H1 (cell line): ENCODE data around the gene RARRES1. TPM values are rescaled to one million over a fixed set of nuclear protein-coding genes. Genes with fewer than 3 reads are reported as not detected.

Experiments
- CTCF ChIA-PET: fragments of 300-600 bp; sonication (Branson Sonifier 250); formaldehyde crosslinking; loops from one replicate; lab custom pipeline; 2021; ENCODE audit not compliant: partially characterized antibody; lab: Charles Lee
- POLR2A ChIA-PET: fragments of 300-600 bp; sonication (Branson Sonifier 250); formaldehyde crosslinking; loops from one replicate; lab custom pipeline; 2021; ENCODE audit warnings: inconsistent platforms; ENCODE audit not compliant: partially characterized antibody; lab: Charles Lee
- DNase-seq, 2 experiments: peaks; one replicate each; pipeline versions ENCODE4 v3.0.0 to v3.0.0-alpha.2; 2010 to 2022; ENCODE audit warnings: low spot score in 2 of 2, low read depth in 1 of 2, mixed read lengths in 1 of 2
- FAIRE-seq: peaks from 2 replicates; lab custom pipeline; 2011; peaks lifted over from hg19 to GRCh38; lab: Jason Lieb, UNC
- H2AFZ ChIP-seq: 2 replicates; pipeline ENCODE4 v1.8.1; 2012; ENCODE audit warnings: low read length, inconsistent platforms
- H2AK5ac ChIP-seq: 2 replicates; pipeline ENCODE4 v1.6.1; 2013; ENCODE audit warnings: low read depth, low read length
- H2BK120ac ChIP-seq: replicated peaks from 2 replicates; pipeline ENCODE3; 2013; ENCODE audit warnings: low read depth, low read length, inconsistent platforms
- H2BK12ac ChIP-seq: 2 replicates; pipeline ENCODE4 v1.6.1; 2013; ENCODE audit warnings: low read depth, low read length
- H2BK15ac ChIP-seq: 2 replicates; pipeline ENCODE4 v1.6.1; 2013; ENCODE audit warnings: low read length
- H2BK20ac ChIP-seq: 2 replicates; pipeline ENCODE4 v1.6.1; 2013; ENCODE audit warnings: low read length
- H2BK5ac ChIP-seq: 2 replicates; pipeline ENCODE4 v1.6.1; 2013; ENCODE audit warnings: low read depth, low read length
- H3K14ac ChIP-seq: 2 replicates; pipeline ENCODE4 v1.6.1; 2013; ENCODE audit warnings: inconsistent platforms; ENCODE audit not compliant: insufficient read length
- H3K18ac ChIP-seq: 2 replicates; pipeline ENCODE4 v1.6.1; 2013; ENCODE audit warnings: low read length; ENCODE audit errors: extremely low read depth
- H3K23ac ChIP-seq: 2 replicates; pipeline ENCODE4 v1.6.1; 2013; ENCODE audit warnings: inconsistent platforms; ENCODE audit not compliant: insufficient read length
- H3K23me2 ChIP-seq: 2 replicates; pipeline ENCODE4 v1.6.1; 2013; ENCODE audit warnings: low read depth, low read length
- H3K27ac ChIP-seq: 2 replicates; pipeline ENCODE4 v1.6.1; 2011; ENCODE audit warnings: low read depth, low read length, inconsistent platforms
- H3K27me3 ChIP-seq, 4 experiments: replicated peaks in 1 of 4; 1 replicate in 1 of 4; 2 replicates in 3 of 4; pipeline versions ENCODE4 v1.6.1 to v1.8.1; 2011 to 2013; ENCODE audit warnings: low read length in 3 of 4, mild to moderate bottlenecking in 3 of 4, inconsistent platforms in 2 of 4, mixed read lengths in 2 of 4, moderate library complexity in 1 of 4; ENCODE audit not compliant: control insufficient read depth in 3 of 4, insufficient read depth in 3 of 4; ENCODE audit errors: extremely low read depth in 1 of 4
- H3K36me3 ChIP-seq, 4 experiments: 2 replicates each; pipeline versions ENCODE4 v1.6.1 to v1.8.1; 2011 to 2013; ENCODE audit warnings: mild to moderate bottlenecking in 4 of 4, low read length in 3 of 4, moderate library complexity in 2 of 4, control low read depth in 1 of 4, inconsistent platforms in 1 of 4; ENCODE audit not compliant: insufficient read depth in 4 of 4, control insufficient read depth in 2 of 4
- H3K4ac ChIP-seq: replicated peaks from 2 replicates; pipeline ENCODE3; 2013; ENCODE audit warnings: low read length, low read depth, mixed read lengths, inconsistent platforms; ENCODE audit not compliant: insufficient read length
- H3K4me1 ChIP-seq, 4 experiments: replicated peaks in 1 of 4; 1 replicate in 1 of 4; 2 replicates in 3 of 4; pipeline versions ENCODE4 v1.6.1 to v1.8.1; 2011 to 2013; ENCODE audit warnings: low read length in 3 of 4, inconsistent platforms in 2 of 4, mixed read lengths in 1 of 4; ENCODE audit not compliant: insufficient read depth in 4 of 4, control insufficient read depth in 3 of 4
- H3K4me2 ChIP-seq, 2 experiments: 2 replicates each; pipeline versions ENCODE4 v1.6.1 to v1.8.1; 2011 to 2013; ENCODE audit warnings: low read depth in 2 of 2, low read length in 2 of 2, control low read depth in 1 of 2, inconsistent platforms in 1 of 2, mild to moderate bottlenecking in 1 of 2; ENCODE audit not compliant: insufficient read depth in 1 of 2
- H3K4me3 ChIP-seq, 4 experiments: fragments of 200-600, 300-600 bp in 1 of 4; sonication (generic), shearing (Covaris generic), sonication (Bioruptor Twin) in 1 of 4; 2 replicates each; pipeline versions ENCODE4 v1.5.1 to v1.8.1; 2011 to 2016; ENCODE audit warnings: low read length in 4 of 4, low read depth in 3 of 4, control low read depth in 2 of 4, inconsistent platforms in 2 of 4, mild to moderate bottlenecking in 2 of 4, mixed read lengths in 1 of 4, moderate library complexity in 1 of 4; ENCODE audit not compliant: insufficient read depth in 2 of 4; ENCODE audit errors: extremely low read depth in 1 of 4
- H3K56ac ChIP-seq: replicated peaks from 2 replicates; pipeline ENCODE3; 2013; ENCODE audit warnings: low read depth, mild to moderate bottlenecking, mixed read lengths, low read length, inconsistent platforms; ENCODE audit not compliant: insufficient read length
- H3K79me1 ChIP-seq: 2 replicates; pipeline ENCODE4 v1.6.1; 2013; ENCODE audit warnings: low read depth, low read length, control low read depth
- H3K79me2 ChIP-seq, 2 experiments: 2 replicates each; pipeline versions ENCODE4 v1.6.1 to v1.8.1; 2012 to 2013; ENCODE audit warnings: low read length in 2 of 2, mild to moderate bottlenecking in 2 of 2, inconsistent platforms in 1 of 2; ENCODE audit not compliant: insufficient read depth in 2 of 2, control insufficient read depth in 1 of 2
- H3K9ac ChIP-seq, 4 experiments: replicated peaks in 1 of 4; 1 replicate in 1 of 4; 2 replicates in 3 of 4; pipeline versions ENCODE4 v1.6.1 to v1.8.1; 2011 to 2013; ENCODE audit warnings: low read depth in 3 of 4, low read length in 3 of 4, control low read depth in 2 of 4, mild to moderate bottlenecking in 2 of 4, moderate library complexity in 2 of 4, inconsistent platforms in 1 of 4; ENCODE audit errors: extremely low read depth in 1 of 4
- H3K9me3 ChIP-seq, 2 experiments: 2 replicates each; pipeline versions ENCODE4 v1.6.1 to v1.8.1; 2012 to 2013; ENCODE audit warnings: mild to moderate bottlenecking in 2 of 2, moderate library complexity in 2 of 2, control low read depth in 1 of 2, inconsistent platforms in 1 of 2, low read depth in 1 of 2, low read length in 1 of 2, mixed read lengths in 1 of 2; ENCODE audit not compliant: insufficient read depth in 2 of 2
- H4K20me1 ChIP-seq, 2 experiments: replicated peaks in 1 of 2; 2 replicates each; pipeline versions ENCODE3 to v1.8.1; 2011 to 2013; ENCODE audit warnings: inconsistent platforms in 2 of 2, low read length in 2 of 2, mild to moderate bottlenecking in 1 of 2; ENCODE audit not compliant: insufficient read depth in 2 of 2, control insufficient read depth in 1 of 2
- H4K5ac ChIP-seq: 2 replicates; pipeline ENCODE4 v1.6.1; 2013; ENCODE audit warnings: low read length, low read depth, mixed read lengths, inconsistent platforms; ENCODE audit not compliant: insufficient read length
- H4K8ac ChIP-seq: 2 replicates; pipeline ENCODE4 v1.8.0; 2013; ENCODE audit warnings: mild to moderate bottlenecking, moderate library complexity, low read length, inconsistent platforms; ENCODE audit not compliant: insufficient read depth; ENCODE audit errors: extremely low read depth
- H4K91ac ChIP-seq: replicated peaks from 2 replicates; pipeline ENCODE3; 2013; ENCODE audit warnings: low read length, mixed read lengths, inconsistent platforms; ENCODE audit not compliant: insufficient read length
- ATF3 ChIP-seq: IDR thresholded peaks from 2 replicates; pipeline ENCODE4 v1.6.1; 2011; ENCODE audit warnings: low read depth, mild to moderate bottlenecking, low read length; ENCODE audit not compliant: insufficient read depth
- BACH1 ChIP-seq: IDR thresholded peaks from 2 replicates; pipeline ENCODE4 v1.6.1; 2012; ENCODE audit warnings: low read length, improper control_type of control experiment
- BCL11A ChIP-seq, 2 experiments: IDR thresholded peaks; one replicate each; pipeline ENCODE4 v1.6.1; 2011; ENCODE audit warnings: low read depth in 2 of 2, low read length in 2 of 2, mild to moderate bottlenecking in 2 of 2
- CBX5 ChIP-seq: fragments of 300-800, 300-1000 bp; sonication (generic); IDR thresholded peaks from 2 replicates; pipeline ENCODE4 v1.7.1; 2016; ENCODE audit warnings: antibody characterized with exemption, low read length, low read depth
- CHD1 ChIP-seq: IDR thresholded peaks from 2 replicates; pipeline ENCODE4 v1.6.1; 2012; ENCODE audit warnings: low read depth, low read length, improper control_type of control experiment
- CREB1 ChIP-seq: IDR thresholded peaks from 2 replicates; pipeline ENCODE4 v1.6.1; 2012; ENCODE audit warnings: inconsistent platforms
- EGR1 ChIP-seq: IDR thresholded peaks from 2 replicates; pipeline ENCODE4 v1.6.1; 2011; ENCODE audit warnings: low read depth, low read length, borderline replicate concordance
- GABPA ChIP-seq: IDR thresholded peaks from 2 replicates; pipeline ENCODE4 v1.6.1; 2011; ENCODE audit warnings: mild to moderate bottlenecking, low read length, moderate library complexity, borderline replicate concordance; ENCODE audit not compliant: insufficient read depth
- KDM4A ChIP-seq: IDR thresholded peaks from one replicate; pipeline ENCODE4 v1.7.1; 2012; ENCODE audit warnings: low read depth, mild to moderate bottlenecking, moderate library complexity, low read length, inconsistent platforms; ENCODE audit not compliant: severe bottlenecking
- NANOG ChIP-seq: IDR thresholded peaks from 2 replicates; pipeline ENCODE4 v1.6.1; 2011; ENCODE audit warnings: low read length, low read depth, mild to moderate bottlenecking, inconsistent platforms; ENCODE audit not compliant: insufficient read depth, poor library complexity, severe bottlenecking
- RXRA ChIP-seq: IDR thresholded peaks from 2 replicates; pipeline ENCODE4 v1.6.1; 2011; ENCODE audit warnings: low read depth, mild to moderate bottlenecking, low read length, moderate library complexity; ENCODE audit not compliant: insufficient read depth
- SIN3A ChIP-seq, 2 experiments: IDR thresholded peaks in 1 of 2; conservative IDR thresholded peaks in 1 of 2; 2 replicates each; pipeline ENCODE4 v1.6.1; 2011 to 2012; ENCODE audit warnings: low read length in 2 of 2, improper control_type of control experiment in 1 of 2, low read depth in 1 of 2, mild to moderate bottlenecking in 1 of 2
- SP1 ChIP-seq: IDR thresholded peaks from 2 replicates; pipeline ENCODE4 v1.6.1; 2011; ENCODE audit warnings: low read depth, low read length
- YY1 ChIP-seq: IDR thresholded peaks from 2 replicates; pipeline ENCODE4 v1.6.1; 2011; ENCODE audit warnings: low read depth, mild to moderate bottlenecking, low read length
- ZNF274 ChIP-seq: IDR thresholded peaks from 2 replicates; pipeline ENCODE4 v1.7.0; 2012; ENCODE audit warnings: low read length, borderline replicate concordance; ENCODE audit errors: extremely low read depth
- WGBS, 2 experiments: shearing (Covaris generic) in 1 of 2; methylation state at CpG; one replicate each; pipeline versions ENCODE4 v1.1.6 to v1.1.7; 2013 to 2015; ENCODE audit warnings: low lambda C conversion rate in 2 of 2, mixed read lengths in 2 of 2, inconsistent platforms in 1 of 2, low coverage in 1 of 2, missing lambda C conversion rate in 1 of 2; ENCODE audit not compliant: insufficient replicate concordance in 2 of 2, insufficient coverage in 1 of 2, insufficient read length in 1 of 2; ENCODE audit errors: extremely low coverage in 1 of 2, missing lambda C conversion rate in 1 of 2; 5-methylcytosine and 5-hydroxymethylcytosine counted together
- polyA plus RNA-seq, 7 experiments: library from polyadenylated mRNA; depleted of rRNA in 3 of 7; stranded (reverse) in 5 of 7; unstranded in 2 of 7; fragments of >200 nt in 5 of 7; fragments of 200-250 nt in 2 of 7; gene quantifications; 1 replicate in 5 of 7; 2 replicates in 1 of 7; 4 replicates in 1 of 7; pipeline versions ENCODE4 v1.2.1 to v1.2.3, GENCODE V29; 2011 to 2013; ENCODE audit warnings: missing spikeins in 2 of 7, mixed read lengths in 2 of 7
- total RNA-seq: library from RNA; stranded (reverse); fragmentation: NEBNext Ultra II Directional; extraction: Animal tissue kit (Norgen Biotek cat#: 25700); gene quantifications from 2 replicates; pipeline ENCODE4 v1.2.1, GENCODE V29; 2021

The RARRES1 gene
- total and polyA plus RNA-seq, 2 of the 8 experiments (the other 6 are each of a cell fraction or from before 2014, with no cell fraction given) = 0.26 to 0.71 TPM

GRCh38 chr3:158781849-158782248, 49.6 kb upstream of the RARRES1 start:
- Histone ChIP-seq H4K91ac (no peak overlapping the region), H2BK12ac (no peak overlapping the region), H4K5ac (no peak overlapping the region), H2AK5ac (no peak overlapping the region), H2BK15ac (no peak overlapping the region), H4K20me1 (no peaks in the 10 kb centered on the region), H3K9me3 (no peaks in the 10 kb centered on the region), H3K9ac (no peak overlapping the region), H3K27ac (no peak overlapping the region), H3K23ac (no peak overlapping the region), H3K4ac (no peak overlapping the region), H3K23me2 (no peaks in the 10 kb centered on the region), H2BK5ac (no peak overlapping the region), H2BK120ac (no peak overlapping the region), H3K18ac (no peak overlapping the region), H3K79me2 (no peaks in the 10 kb centered on the region), H3K56ac (no peak overlapping the region), H3K4me3 (no peak overlapping the region), H4K8ac (no peak overlapping the region), H3K79me1 (no peaks in the 10 kb centered on the region), H3K36me3 (no peaks in the 10 kb centered on the region), H3K14ac (no peak overlapping the region), H2AFZ (no peak overlapping the region), H3K4me2 (no peak overlapping the region), H2BK20ac (no peak overlapping the region), H3K4me1 (no peaks in the 10 kb centered on the region), H3K27me3 (no peaks in the 10 kb centered on the region)
- TF ChIP-seq EGR1 (no peak), RXRA (no peak), BCL11A (IDR thresholded peaks at IDR 0.05; ENCODE audit: low read depth in 2 of 2, low read length in 2 of 2) (no peak), CBX5 (no peak), GABPA (no peak), ATF3 (no peak), SIN3A (conservative IDR thresholded peaks at IDR 0.05 in 1 of 2, IDR thresholded peaks at IDR 0.05 in 1 of 2; ENCODE audit: low read depth in 1 of 2, low read length in 2 of 2) (no peak), NANOG (no peak), SP1 (no peak), CREB1 (no peak), CHD1 (no peak), YY1 (no peak), ZNF274 (no peak), KDM4A (no peak), BACH1 (no peak)
- DNase-seq (no peak), FAIRE-seq (no peak)
- WGBS, 2 experiments = 84% methylated on average over 1 of the region's 1 CpG; no CpG with 5 or more reads in 1 of the 2 experiments
- POLR2A ChIA-PET = no interaction called here
- CTCF ChIA-PET = interaction anchor here (5.5 kb wide), 1 partner anchor 9 kb away, joined by 43 read pairs; no protein-coding TSS in a partner anchor
